HG02885 (cell line): ENCODE results near the gene PDGFRA.

Experiments
- ATAC-seq: cut with Tn5 transposase; IDR thresholded peaks from one replicate; pipeline ENCODE4 v1.9.1; 2021; ENCODE audit warnings: mild to moderate bottlenecking; ENCODE audit not compliant: unreplicated experiment, poor library complexity

PDGFRA gene

DNA sequence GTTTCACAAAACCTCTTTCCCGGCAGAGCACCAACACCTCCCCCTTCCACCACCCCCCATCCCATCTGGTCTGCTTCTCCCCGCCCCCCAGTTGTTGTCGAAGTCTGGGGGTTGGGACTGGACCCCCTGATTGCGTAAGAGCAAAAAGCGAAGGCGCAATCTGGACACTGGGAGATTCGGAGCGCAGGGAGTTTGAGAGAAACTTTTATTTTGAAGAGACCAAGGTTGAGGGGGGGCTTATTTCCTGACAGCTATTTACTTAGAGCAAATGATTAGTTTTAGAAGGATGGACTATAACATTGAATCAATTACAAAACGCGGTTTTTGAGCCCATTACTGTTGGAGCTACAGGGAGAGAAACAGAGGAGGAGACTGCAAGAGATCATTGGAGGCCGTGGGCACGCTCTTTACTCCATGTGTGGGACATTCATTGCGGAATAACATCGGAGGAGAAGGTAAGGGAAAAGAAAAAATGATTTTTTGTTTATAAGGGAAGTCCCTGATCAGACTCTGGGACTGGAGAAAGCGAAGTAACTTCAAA is at the start of gene PDGFRA:
Gene PDGFRA (plus strand): TSS at position 333 of the 541 bp plus-strand sequence. CDS start 29,476 bp downstream, outside the sequence.
- ATAC-seq, result no peak

DNA sequence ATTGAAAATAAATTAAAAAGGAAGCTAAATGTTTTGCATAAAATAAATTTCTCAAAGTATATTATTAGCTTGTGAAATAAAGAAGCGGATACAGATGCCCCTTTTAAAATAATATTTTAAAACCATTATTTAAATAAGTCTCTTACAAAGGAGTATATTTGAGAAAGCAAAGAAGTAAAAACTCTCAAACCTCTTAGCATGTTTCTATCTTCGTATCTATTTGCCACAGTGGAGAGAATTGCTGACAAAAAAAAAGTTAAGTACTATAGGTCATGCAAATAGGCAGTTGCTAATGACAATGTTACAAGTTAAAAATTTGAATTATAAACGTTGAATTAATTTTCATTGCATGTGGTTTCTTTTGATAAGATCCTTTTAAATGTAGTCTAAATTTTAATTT is 44.5 kb upstream of the PDGFRA start:
- no peak for ATAC-seq

DNA sequence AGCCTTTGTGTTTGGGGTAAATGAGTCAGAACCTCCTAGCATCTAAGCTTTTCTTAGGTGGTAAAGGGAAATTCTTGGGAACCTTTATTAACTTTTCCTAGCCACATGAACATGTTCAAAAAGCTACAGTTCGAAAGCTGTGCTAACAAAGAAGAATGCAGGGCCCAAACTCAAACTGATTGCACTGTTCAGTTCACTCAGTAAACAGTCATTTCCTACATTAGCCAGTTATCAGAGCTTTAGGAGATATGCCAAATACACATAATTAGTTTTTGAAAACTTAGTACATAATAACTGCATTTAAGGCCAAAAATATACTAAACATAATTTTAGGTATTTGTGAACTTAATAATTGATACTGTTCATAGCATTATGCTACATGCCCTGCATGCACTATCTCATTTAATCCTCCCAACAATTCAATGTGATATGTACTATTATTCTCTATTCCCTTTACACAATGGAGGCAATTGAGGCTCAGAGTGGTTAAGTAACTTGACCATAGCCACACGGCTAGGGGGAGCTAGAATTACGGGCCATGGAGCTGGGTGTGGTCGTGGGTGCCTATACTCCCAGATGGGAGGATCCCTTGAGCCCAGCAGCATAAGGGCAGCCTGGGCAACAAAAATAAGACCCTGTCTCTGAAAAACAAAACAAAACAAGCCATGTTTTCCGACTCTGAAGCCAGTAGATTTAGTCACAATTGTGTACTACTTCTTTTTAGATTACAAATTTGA is 43.9 kb upstream of the PDGFRA start:
- ATAC-seq, result no peak

DNA sequence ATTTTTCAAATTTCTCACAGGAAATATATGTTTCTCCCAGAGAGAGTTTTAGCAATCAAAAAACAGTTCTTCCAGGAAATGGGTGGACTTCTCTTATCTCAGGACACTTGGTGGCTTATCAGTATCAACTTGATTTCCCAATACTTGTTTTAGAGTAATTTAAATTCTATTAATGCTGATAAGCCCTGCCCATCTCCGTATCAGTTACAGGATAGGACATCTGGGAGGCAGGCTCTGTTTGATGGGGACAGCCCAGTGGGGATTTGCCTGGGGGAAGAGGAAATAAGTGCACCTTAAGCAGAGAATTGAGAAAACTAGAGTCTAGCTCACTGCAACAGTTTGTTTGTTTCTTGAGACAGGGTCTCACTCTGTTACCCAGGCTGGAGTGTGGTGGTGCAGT is 43.2 kb upstream of the PDGFRA start:
- ATAC-seq, result no peak

DNA sequence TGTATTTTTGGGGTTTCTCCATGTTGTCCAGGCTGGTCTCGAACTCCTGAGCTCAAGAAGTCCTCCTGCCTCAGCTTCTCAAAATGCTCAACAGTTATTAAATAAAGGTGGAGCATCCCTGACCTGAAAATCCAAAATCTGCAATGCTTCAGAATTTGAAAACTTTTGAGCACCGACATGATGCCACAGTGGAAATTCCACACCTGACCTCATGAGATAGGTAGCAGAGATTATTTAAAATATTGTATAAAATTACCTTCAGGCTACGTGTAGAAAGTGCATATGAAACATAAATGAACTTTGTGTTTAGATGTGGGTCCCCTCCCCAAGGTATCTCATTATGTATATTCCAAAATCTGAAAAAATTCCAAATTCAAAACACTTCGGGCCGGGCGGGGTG is 42.7 kb upstream of the PDGFRA start:
- ATAC-seq, result no peak

DNA sequence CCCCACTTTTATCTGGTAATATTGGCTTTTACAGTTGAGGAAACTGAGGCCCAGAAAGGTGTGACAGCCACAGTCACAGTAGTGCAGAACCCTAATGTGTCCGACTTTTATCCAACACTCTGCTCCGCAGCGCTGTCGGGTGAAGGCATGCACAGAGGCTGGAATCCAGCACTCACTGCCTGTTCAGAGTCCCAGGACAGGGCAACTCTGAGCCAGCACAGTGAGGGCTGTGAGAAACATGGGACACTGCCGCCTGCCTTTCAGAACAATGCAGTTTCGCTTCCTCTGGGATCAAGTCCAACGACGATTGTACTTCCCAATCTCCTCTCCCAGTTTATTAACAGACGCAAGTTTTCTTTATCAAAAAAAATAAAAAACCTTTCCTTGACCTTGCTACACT is 41.9 kb upstream of the PDGFRA start:
- no peak for ATAC-seq

DNA sequence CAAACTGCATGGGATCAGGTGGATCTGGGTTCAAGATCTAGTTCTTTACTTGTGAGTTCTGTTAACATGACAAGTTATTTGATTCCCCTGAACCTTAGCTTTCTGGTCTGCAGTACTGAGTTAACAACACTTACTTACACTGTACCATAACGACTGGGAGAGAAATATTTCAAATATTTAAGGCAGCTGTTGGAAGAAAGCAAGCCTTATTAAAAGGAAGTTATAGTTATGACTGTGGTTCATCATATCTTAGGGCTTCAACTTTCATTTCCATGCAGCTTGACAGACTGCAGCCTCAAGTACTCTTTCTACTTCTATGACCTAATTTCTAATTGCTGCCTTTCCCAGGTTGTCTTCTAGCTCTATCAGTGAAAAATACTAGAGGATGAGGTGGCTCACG is 40.0 kb upstream of the PDGFRA start:
- ATAC-seq, result no peak

DNA sequence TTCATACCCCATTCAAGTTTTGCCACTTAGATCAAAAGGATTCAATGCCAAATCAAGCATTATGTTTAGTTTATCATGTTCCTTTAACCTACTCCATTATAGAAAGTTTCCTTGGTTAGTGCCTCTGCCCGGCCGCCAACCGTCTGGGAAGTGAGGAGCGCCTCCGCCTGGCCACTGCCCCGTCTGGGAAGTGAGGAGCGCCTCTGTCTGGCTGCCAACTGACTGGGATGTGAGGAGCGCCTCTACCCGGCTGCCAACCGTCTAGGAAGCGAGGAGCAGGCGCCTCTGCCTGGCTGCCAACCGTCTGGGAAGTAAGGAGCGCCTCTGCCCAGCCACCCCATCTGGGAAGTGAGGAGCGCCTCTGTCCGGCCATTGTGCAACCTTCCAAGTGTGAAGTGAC is 36.3 kb upstream of the PDGFRA start:
- ATAC-seq, result no peak

DNA sequence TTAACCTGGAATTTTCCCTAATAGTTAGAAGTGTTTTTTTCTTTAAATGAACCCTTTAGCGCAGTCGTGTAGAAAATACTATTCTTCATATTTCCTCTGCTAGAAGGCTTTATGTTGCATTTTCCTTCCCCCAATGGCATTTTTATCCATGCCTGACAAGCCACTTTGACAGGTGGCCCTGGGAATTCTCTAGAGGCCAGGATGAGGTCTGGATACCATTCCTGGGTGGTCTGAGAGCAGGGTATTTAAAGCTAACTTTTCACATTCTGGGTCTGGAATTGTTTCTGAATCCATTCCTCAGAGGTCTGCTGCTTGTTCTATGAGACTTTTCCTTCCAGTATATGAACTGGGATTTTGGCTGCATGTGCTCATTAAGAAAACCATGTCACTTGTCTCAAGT is 31.2 kb upstream of the PDGFRA start:
- ATAC-seq, result no peak

DNA sequence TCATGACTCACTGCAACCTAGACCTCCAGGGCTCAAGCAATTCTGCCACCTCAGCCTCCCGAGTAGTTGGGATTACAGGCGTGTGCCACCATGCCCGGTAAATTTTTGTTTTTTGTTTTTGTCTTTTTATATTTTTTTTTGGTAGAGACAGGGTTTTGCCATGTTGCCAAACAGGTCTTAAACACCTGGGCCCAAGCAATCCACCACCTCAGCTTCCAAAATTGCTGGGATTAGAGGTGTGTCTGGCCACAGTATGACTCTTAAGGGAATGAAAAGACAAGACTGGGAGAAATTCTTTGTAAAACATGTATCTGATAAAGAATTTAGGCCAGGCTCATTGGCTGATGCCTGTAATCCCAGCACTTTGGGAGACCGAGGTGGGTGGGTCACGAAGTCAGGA is 29.2 kb upstream of the PDGFRA start:
- ATAC-seq, result no peak

DNA sequence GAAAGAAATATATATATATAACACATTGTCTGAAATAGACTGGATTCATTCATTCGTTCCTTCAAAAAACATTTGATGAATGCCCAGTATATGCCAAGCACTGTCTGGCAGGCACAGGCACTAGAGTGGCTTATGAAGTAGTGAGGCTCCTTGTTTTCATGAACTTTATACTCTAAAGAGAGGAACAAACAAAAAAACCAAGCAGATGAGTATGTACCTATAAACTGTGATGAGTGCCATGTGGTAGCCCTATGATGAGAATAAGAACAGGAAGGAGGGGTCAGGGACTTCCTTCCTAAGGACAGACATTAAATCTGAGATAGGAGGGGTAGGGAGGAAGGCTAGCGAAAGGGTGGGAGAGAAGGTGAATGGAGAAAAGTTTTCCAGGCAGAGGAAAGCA is 19.5 kb upstream of the PDGFRA start:
- no peak for ATAC-seq

DNA sequence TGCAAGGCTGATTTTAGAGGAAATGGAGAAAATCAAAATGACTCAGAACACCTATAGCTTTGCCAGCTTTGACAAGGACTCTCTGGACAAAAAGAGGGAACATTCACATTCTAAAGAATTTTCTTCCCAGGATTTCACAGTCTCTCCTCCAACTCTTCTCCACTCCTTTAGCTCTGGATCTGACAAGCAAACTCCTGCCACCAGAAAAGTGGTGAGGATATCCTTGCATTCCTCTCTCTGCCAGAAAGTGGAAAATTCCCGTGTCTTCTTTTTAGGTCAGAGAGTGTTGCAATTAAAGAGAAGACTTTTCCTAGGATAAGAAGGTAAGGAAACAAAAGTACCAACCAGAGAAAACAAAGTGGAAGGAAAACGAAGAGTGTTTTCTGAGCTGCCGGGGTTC is 16.1 kb upstream of the PDGFRA start:
- no peak for ATAC-seq

DNA sequence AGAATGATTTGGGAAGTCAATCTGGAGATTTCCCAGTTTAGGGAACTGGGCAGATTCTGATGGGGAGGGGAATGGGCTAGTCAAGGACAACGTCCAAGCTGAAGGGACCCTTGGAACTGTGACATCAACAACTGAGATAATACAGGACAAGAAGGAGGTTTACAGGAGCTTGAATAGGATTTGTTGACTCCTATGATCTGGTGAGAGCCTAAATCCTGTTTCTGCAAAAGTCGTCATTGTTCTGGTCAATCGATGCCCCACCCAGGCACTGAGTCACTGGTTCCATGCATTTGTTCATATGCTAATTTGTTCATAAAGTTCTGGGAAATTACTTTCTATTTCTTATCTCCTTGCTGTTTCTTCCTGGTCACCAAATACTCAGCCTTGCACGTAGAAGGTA is 15.3 kb upstream of the PDGFRA start:
- no peak for ATAC-seq

DNA sequence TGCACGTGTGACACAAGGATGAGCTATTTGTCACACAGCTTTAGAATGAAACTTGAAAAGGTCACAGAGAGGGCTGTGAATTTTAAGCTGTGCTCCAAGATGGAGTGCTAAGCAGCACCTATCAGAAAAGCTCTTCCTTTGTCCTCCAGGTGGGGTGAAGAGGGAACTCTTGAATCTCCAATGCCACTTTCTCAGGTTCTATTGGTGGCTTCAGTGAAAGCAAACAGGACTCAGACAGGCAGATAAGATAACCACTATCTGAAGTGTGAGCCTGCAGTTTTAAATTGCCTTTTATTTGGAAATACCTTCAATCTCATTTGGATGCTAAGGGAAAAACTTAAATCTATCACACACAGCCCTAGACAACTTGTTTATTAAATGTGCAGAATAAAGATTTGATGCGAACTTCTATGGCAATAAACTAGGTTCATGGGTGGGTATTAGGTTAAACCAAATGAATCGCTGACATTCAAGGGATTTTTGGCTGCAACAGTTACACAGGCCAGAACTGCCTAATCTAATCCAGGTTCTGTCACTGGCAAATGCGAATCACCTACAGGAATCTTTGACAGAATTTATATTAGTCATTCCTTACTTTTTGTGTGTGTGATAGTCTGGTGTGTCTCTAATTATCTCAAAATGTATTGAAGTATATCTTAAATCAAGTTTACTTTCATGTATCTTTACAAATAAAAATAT is 13.6 kb upstream of the PDGFRA start:
- ATAC-seq, result no peak

DNA sequence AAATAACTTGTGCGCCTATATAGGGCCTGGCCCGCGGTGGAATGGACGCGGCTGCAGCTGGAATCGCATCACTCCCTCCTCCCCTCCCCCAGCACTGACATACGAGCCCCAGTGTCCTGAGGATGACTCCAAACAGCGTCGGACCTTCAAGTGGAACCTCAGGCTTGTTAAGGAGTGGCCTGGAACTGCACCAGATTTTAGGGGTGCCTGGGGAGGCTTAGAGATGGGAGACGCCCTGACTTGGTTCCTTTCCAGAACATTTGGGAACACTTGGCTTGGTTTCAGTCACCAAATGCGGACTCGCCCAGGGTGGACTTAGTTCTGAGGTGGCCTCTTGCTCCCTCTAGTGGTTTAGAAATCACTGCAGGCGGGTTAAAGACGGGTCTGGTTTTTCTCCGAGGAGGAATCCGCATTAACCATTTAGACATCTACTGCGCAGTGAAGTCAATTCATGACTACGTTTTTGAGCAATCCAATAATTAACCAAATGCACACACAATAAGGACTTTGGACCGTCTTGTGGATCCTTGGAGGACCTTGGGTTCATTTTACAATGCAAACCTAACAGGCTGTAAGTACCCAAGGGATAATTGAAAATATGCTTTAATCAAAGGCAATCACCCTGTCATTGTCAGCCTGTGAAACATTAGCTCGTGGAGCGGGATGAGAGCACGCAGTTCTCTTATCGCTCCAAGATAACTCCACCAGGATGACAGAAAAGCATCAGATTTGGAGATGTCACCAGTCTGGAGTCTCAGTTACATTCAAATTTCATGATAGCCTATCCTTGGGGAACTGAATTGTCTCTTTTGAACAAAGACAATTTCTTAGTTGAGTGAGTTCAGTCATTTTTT is 11.2 kb upstream of the PDGFRA start:
- peak; percentile 88 for ATAC-seq

DNA sequence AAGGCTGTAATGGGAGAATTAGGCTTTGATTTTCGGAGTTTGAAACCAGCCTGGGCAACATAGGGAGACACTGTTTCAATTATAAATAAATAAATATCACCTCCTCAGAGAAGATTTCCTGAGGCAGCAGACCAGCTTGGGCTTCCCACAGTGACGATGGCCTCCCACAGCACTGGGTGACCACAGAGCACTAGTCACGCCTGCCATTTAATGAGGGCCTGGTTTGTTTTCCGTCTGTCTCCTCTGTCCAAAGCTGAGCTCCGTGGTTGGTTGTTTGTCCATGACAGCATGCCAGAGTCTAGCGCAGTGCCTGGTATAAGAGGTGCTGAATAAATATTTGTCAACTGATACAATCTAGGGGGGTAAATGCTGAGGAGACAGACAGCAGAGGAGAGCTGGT is 10.4 kb upstream of the PDGFRA start:
- ATAC-seq, result no peak

DNA sequence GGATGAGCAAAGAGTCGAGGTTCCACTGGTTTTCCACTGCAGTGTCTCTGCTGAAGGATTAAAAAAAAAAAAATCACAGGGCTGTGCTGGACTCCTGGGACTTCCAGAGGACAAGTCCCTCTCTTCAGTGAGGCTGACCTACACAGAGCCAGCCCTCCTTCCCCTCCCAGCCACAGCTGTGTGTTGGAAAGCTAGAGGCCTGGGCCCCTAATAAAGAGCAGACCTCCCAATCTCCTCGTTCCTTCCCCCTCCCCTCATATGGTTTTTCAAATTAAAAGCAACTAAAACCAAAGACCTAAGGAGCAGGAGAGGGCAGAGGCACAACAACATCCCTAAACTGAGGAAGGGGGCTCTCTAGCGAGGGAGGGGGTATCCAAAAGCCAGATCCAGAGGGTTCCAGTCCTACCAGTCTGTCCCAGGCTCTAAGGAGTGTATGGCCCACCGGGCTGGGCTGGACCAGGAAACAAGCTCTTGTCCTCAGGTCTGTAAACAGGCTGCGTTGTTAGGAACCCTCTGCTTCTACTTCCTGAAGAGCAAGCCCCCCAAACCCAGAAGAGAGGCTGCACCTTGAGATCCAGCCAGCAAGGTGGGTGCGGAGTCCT is 4.0 kb upstream of the PDGFRA start:
- ATAC-seq, result no peak

DNA sequence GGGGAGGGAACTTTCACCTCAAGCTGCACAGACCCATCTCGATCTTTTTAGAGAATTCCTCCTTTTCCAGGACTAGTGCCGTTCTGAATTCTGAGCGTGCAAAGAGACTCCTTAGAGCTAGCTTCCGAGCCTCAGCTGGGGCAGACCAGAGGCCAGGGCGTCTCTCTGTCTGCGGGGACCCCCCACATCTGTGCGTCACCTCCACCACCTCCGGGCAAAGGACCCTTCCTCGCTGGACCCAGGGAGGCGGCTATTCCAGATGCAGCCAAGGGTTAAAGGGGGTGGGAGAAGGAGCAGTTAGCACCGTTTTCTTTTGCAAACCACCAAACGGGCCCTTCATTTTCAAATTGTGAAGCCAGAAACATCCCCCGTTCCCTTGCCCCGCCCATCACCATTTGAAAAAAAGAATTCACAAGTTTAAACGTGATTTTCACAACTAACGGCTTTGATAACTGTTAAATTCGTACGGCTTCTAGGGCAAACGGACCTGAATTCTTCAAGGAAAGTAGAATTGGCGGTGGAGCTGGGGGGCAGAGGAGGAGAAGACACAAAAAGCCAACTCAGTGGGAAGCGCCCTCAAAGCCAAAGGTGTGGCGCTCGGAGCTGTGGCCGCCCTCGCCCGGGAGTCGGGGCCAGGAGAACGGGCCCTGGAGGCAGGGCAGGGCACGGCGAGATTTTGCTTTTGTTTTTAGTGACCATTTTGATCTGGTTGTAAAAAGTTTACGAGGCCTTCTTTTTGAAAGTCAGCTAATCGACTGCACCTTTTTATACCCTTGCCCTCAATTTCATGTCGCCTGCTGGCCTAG is 3.3 kb upstream of the PDGFRA start:
- no peak for ATAC-seq

DNA sequence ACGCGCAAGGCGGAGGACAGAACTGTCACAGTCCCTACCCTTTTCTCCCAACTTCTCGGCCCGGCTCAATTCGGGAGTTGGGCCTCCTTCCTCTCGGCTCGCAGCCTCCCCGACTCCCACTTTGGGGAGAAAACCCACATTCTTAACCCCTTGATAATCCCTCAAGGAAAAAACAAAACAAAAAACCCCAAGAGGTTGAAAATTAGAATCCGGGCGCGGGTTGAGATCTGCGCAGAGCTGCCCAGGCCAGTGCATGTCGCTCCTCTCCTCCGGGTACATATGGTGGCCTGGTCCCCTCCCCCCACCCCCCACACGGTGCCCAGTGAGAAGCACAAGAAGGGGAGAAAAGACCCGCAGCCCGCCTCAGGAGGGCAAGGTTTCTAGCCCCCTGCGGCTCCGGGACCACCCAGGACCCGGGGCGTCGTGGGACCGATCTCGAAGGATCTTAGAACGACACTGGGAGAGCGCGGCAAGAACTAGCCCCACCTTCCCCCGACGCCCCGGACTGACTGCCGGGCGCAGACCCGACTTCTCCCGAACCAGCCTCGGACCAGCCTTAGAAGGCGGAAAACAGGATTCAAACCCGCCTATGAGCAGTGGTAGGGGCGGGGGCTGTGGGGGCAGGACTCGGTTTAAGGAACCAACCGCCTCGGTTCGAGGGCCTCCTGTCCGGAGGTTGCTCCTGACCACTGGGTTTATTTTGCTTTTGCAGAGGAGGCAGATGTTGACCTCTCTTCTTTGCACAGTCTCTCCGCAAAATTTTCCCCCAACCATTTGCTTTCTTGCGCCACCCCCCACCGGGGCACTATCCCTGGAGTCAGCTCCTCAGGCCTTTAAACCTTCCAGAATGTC is 2.5 kb upstream of the PDGFRA start:
- no peak for ATAC-seq
